SK-N-SH (cell line): Measurements from ENCODE around the gene YTHDF1.

Experiments
- EP300 ChIP-seq, 2 experiments: IDR thresholded peaks; 2 replicates each; pipeline versions ENCODE4 v1.4.0 to v1.6.1; 2012; ENCODE audit warnings: borderline replicate concordance in 1 of 2, low read depth in 1 of 2, low read length in 1 of 2
- EZH2phosphoT487 ChIP-seq: fragments of 200-600 bp; sonication (generic); IDR thresholded peaks from 2 replicates; pipeline ENCODE4 v1.6.1; 2017; ENCODE audit warnings: low read depth, mixed run types, mild to moderate bottlenecking, antibody characterized with exemption, moderate library complexity, borderline replicate concordance
- FOXJ3 ChIP-seq: sonication (generic); formaldehyde crosslinking; IDR thresholded peaks from 2 replicates; pipeline ENCODE4 v1.5.1; 2020; ENCODE audit warnings: mild to moderate bottlenecking, missing genetic modification reagents
- FOXM1 ChIP-seq: IDR thresholded peaks from 2 replicates; pipeline ENCODE4 v1.4.0; 2012; ENCODE audit warnings: low read depth, mild to moderate bottlenecking
- NFIC ChIP-seq: IDR thresholded peaks from 2 replicates; pipeline ENCODE4 v1.4.0; 2012; ENCODE audit warnings: borderline replicate concordance
- POLR2AphosphoS5 ChIP-seq: IDR thresholded peaks from 2 replicates; pipeline ENCODE4 v1.6.1; 2012; ENCODE audit warnings: low read depth, low read length
- RAD21 ChIP-seq: IDR thresholded peaks from 2 replicates; pipeline ENCODE4 v1.6.1; 2012; ENCODE audit warnings: mild to moderate bottlenecking, low read length
- RFX5 ChIP-seq: IDR thresholded peaks from 2 replicates; pipeline ENCODE4 v1.6.1; 2012; ENCODE audit warnings: mild to moderate bottlenecking, improper control_type of control experiment, low read length
- SIN3A ChIP-seq: IDR thresholded peaks from 2 replicates; pipeline ENCODE4 v1.6.1; 2012; ENCODE audit warnings: low read depth, mild to moderate bottlenecking, low read length, moderate library complexity, borderline replicate concordance
- SMC3 ChIP-seq: IDR thresholded peaks from 2 replicates; pipeline ENCODE4 v1.6.1; 2012; ENCODE audit warnings: low read depth, low read length, improper control_type of control experiment
- YY1 ChIP-seq: IDR thresholded peaks from 2 replicates; pipeline ENCODE4 v1.4.0; 2012; ENCODE audit warnings: low read depth, mild to moderate bottlenecking
- TF ChIP-seq, protein P1 (sequence below): fragments of 200-600 bp; sonication (generic); IDR thresholded peaks from 2 replicates; pipeline ENCODE4 v1.6.1; 2017; ENCODE audit warnings: antibody characterized with exemption, mild to moderate bottlenecking, moderate library complexity
- TF ChIP-seq, protein P2 (sequence below): IDR thresholded peaks from 2 replicates; pipeline ENCODE4; 2012

DNA sequence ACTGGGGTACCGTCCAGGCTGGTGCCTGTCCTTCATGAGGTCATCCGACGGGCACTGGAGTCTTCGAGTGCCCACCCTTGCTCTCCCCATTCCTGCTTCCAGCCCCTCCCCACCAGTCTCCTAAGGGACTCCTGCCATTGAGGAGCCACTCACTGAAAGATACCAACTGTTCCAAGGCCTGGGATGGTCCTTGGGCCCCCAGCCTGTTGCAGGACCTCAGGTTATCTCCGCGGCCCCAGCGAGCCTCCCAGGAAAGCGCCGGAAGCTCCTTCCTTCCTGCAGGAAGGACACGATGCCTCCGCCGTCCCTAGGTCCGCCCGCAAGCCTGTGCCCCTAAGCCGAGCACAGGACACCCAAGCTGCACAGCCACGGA is 37.1 kb upstream of the YTHDF1 start:
- TF ChIP-seq, protein P1, sequence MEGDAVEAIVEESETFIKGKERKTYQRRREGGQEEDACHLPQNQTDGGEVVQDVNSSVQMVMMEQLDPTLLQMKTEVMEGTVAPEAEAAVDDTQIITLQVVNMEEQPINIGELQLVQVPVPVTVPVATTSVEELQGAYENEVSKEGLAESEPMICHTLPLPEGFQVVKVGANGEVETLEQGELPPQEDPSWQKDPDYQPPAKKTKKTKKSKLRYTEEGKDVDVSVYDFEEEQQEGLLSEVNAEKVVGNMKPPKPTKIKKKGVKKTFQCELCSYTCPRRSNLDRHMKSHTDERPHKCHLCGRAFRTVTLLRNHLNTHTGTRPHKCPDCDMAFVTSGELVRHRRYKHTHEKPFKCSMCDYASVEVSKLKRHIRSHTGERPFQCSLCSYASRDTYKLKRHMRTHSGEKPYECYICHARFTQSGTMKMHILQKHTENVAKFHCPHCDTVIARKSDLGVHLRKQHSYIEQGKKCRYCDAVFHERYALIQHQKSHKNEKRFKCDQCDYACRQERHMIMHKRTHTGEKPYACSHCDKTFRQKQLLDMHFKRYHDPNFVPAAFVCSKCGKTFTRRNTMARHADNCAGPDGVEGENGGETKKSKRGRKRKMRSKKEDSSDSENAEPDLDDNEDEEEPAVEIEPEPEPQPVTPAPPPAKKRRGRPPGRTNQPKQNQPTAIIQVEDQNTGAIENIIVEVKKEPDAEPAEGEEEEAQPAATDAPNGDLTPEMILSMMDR: no peak
- TF ChIP-seq FOXJ3 (no peak), RAD21 (no peak), POLR2AphosphoS5 (no peak), RFX5 (no peak), EZH2phosphoT487 (no peak), FOXM1 (no peak), SIN3A (no peak), NFIC (no peak), YY1 (no peak), SMC3 (no peak), EP300 (IDR thresholded peaks at IDR 0.05; ENCODE audit: borderline replicate concordance in 1 of 2, low read depth in 1 of 2, low read length in 1 of 2) (no peak)
- TF ChIP-seq, protein P2, sequence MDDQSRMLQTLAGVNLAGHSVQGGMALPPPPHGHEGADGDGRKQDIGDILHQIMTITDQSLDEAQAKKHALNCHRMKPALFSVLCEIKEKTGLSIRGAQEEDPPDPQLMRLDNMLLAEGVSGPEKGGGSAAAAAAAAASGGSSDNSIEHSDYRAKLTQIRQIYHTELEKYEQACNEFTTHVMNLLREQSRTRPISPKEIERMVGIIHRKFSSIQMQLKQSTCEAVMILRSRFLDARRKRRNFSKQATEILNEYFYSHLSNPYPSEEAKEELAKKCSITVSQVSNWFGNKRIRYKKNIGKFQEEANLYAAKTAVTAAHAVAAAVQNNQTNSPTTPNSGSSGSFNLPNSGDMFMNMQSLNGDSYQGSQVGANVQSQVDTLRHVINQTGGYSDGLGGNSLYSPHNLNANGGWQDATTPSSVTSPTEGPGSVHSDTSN: no peak
